COLO668 (cell line): ENCODE data around the gene MOCS3.

Experiments used
- DNase-seq: peaks from one replicate; lab custom pipeline; 2025; ENCODE audit not compliant: unreplicated experiment; lab: John Stamatoyannopoulos, UW

The MOCS3 gene, protein sequence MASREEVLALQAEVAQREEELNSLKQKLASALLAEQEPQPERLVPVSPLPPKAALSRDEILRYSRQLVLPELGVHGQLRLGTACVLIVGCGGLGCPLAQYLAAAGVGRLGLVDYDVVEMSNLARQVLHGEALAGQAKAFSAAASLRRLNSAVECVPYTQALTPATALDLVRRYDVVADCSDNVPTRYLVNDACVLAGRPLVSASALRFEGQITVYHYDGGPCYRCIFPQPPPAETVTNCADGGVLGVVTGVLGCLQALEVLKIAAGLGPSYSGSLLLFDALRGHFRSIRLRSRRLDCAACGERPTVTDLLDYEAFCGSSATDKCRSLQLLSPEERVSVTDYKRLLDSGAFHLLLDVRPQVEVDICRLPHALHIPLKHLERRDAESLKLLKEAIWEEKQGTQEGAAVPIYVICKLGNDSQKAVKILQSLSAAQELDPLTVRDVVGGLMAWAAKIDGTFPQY

DNA sequence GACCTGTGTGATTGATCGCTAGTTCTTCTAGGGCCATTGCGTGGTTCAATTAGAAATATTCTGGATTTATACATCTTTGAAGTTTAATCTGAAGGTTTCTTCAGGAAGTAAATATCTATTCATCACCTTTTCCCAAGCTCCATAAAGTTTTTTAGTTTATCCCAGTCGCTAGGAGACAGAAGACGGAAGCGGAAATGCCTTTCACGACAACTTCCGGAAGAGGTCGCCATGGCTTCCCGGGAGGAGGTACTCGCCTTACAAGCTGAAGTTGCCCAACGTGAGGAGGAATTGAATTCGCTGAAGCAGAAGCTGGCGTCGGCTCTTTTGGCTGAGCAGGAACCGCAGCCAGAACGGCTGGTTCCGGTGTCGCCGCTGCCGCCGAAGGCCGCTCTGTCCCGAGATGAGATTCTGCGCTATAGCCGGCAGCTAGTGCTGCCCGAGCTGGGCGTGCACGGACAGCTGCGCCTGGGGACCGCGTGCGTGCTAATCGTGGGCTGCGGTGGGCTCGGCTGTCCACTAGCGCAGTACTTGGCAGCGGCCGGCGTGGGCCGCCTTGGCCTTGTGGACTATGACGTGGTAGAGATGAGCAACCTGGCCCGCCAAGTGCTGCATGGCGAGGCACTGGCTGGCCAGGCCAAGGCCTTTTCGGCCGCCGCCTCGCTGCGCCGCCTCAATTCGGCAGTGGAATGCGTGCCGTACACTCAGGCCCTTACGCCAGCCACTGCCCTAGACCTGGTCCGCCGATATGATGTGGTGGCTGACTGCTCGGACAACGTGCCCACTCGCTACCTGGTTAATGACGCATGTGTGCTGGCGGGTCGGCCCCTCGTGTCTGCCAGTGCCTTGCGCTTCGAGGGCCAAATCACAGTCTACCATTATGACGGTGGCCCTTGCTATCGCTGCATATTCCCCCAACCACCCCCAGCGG, at the start of gene MOCS3:
MOCS3 (plus strand) TSS at position 204 of the 928 bp plus-strand sequence; CDS start at position 229, 25 bp downstream.
- peak; percentile 89 for DNase-seq

DNA sequence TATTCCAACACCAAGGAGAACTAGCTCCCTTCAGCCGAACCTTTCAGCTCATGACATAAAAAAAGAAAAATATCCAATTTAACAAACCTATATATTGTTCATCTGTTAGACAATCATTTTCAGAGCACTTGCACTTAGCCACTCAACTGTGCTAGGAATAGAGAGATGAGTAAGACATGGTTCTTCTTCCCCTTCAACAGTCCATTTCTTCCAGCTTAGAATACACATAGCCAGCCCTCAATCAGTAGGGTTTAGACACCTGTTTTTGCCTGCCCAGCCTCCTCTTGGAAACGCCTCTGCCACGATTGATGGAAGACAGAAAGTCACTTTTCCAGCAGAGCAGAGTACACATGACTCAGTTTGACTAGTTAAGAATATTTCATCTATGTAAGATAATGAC, 49.2 kb upstream of the MOCS3 start:
- DNase-seq: no peak

DNA sequence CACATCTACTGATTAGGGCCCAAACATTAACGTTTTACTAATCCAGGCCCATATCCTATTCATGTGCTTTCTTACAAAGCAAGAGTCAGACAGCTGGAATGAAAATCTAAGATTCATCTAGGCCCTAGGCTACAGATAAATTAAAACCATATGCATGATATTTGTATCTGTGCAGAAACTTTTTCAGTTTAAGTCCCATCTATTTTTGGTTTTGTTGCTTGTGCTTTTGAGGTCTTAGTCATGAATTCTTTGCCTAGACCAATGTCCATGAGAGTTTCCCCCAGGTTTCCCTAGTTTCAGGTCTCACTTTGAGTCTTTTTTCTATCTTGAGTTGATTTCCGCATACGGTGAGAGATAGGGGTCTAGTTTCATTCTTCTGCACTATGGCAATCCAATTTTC, 47.6 kb upstream of the MOCS3 start:
- no peak for DNase-seq

DNA sequence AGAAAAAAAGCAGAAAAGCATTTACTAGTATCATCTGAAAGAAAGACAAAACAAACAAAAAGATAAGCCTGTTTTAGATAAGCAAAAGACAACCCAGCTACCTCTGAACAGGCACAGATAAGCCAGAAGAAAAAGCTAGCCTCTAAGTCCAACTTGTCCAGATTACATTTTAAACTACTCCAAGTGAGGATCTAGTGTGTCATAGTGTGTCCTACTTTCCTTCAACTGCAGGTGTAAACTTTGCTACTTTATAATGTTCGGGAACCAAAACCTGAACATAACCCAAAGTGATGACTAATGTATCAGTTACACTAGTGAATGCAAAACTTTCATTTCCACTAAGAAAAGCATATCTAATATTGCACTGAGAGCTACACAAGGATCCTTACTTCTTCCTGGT, 46.9 kb upstream of the MOCS3 start:
- DNase-seq: no peak

DNA sequence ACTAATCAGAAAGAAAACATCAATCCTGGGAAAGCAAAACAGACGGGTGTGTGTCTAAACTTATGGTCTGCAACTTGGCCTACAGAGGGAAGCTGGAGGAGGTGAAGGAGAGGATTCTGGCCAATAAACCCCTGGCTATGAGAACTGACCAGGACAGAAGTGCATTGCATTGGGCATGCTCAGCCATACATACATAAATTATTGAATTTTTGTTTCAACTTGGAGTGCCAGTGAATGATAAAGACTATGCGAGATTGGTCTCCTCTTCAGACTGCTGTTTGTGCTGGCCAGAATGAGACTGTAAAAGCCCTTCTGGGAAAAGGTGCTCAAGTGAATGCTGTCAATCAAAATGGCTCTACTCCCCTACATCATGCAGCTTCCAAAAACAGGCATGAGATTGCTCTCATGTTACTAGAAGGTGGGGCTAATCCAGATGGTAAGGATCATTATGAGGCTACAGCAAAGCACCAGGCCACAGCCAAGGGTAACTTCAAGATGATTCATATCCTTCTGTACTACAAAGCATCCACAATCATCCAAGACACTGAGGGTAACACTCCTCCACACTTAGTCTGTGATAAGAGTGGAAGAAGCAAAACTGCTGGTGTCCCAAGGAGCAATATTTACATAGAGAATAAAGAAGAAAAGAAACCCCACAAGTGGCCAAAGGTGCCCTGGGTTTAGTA, 44.8 kb upstream of the MOCS3 start:
- no peak for DNase-seq

DNA sequence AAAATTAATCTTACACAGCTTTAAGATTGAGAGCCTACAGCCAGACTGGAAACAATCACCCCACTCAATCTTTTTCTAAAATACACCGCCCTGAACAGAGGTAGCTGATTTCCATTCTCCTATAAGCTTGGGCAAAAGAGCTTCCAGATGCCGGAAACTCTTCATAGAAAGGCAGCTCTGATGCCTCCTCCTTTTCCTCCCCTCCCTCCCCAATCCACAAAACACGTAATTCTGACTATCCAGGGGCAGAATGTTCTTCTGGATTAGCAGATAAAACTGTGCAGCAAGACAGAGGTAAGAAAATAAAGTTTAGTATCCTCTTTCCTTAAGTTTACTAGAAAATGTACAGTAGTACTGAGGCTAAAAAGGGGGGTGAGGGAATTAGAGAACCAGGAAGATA, 43.2 kb upstream of the MOCS3 start:
- DNase-seq: no peak

DNA sequence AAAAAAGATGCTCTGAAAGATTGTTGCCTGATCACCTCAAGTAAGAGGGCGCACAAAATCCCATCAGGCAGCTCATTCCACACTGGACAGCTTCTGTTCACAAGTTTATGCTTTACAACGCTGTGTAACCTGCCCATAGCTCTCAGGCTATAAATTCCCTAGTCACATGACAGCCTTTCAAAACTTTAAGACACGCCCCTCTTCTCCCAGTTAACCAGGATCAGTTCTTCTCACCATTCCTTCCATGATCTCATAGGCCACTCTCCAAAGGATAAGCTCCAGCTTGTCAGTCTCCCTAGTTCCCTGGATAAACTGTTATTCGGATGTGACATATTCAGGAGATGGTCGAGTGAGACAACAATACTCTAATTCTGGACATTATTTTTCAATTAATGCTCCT, 42.4 kb upstream of the MOCS3 start:
- no peak for DNase-seq

DNA sequence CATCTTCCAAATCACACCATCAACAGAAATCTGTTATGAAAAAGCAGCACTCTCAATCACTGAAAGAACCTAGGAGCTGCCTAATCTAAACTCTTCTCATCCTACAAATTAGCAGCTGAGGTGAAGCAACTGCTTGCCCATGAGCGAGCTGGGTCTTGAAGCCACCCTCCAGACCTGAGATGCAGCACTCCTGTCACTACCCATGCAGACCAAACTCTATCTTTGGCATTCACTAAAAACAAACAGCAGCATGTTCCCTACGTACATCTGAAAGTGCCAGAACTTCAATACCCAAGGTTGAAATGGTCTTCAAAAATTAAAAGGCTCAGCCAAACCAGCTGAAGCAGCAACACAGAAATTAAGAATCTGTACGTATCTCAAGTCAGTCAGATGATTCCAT, 41.7 kb upstream of the MOCS3 start:
- DNase-seq: no peak

DNA sequence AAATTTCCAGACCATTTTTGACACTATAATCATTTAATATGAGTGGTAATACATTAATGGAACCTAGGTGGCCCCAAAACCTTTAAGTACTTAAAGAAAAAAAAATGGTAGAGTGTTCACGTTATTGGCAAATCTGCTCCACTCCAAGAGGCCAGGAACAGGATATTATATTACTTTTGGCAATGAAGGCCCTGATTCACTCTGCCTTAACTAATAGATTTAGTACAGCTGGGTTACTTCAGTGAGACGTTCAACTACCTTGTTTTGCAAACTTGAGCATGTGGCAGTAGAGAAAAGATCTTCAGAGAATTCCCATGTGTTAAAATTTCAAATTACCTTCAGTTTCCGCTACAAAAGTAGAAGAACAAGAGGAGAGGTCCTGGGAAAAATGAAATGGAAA, 40.2 kb upstream of the MOCS3 start:
- DNase-seq: no peak

DNA sequence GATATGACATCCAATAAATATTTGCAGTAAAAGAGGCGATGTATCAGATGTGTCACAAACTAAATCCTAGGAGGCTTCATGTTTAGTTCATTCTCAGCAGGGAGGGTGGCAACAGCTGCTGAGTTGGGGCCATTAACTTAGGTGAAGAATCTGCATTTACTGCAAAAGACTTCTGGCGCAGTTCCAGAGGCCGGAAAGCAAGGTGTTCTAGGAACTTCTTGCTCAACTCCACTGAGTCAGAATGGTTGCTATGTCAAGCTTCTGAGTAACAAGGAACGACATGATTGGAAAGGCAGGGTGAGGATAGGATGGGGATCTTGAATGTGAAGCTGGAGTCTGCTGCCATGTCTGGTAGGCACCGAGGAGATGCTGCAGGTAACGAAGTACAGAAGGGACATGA, 39.1 kb upstream of the MOCS3 start:
- no peak for DNase-seq

DNA sequence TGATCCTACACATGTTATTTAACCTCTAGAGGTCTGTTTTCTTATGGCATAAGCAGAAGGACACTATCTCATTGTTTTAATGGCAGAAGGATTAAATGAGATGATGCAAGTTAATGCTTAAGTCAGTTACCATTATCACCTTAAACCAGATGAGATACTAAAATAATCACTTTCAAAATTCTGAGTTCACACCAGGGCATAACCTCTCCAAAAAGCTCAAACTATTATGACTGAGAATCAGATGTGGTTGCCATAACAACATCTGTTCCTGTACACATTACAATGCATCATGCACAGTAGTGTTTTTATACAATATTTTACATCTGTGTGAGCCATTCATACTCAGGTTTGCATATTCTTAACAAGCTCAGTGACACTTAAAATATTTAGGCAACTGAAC, 37.6 kb upstream of the MOCS3 start:
- no peak for DNase-seq

DNA sequence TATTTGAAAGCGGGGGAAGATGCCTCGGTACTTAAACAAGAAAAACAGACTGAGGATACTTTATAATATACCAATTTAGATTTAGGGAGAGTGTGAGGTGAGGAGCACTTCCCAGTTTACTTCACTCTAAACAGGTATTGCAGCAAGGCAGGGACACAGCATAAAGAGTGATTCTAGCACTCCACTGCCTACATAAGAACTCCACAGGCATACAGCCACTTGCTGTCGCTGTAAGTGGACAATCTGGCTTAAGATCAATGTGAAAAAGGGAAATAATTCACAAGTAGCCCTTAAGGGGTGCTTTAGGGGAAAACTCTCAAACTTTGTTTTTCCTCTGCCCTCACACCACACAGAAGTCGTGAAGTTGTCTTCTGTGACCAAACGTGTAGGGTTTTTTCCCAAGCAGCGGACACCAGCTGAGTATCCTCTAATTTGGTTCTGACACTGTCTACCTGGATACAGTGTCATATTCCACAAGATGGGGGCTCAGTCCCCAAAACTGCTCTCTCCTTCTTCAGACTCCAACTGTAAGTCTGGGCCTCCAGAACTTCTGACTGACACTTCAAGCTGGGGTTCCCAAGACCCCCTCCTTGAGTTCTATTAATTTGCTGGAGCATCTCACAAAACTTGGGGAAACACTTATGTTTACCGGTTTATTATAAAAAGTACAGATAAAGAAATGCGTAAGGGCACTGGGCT, 36.7 kb upstream of the MOCS3 start:
- DNase-seq: no peak

DNA sequence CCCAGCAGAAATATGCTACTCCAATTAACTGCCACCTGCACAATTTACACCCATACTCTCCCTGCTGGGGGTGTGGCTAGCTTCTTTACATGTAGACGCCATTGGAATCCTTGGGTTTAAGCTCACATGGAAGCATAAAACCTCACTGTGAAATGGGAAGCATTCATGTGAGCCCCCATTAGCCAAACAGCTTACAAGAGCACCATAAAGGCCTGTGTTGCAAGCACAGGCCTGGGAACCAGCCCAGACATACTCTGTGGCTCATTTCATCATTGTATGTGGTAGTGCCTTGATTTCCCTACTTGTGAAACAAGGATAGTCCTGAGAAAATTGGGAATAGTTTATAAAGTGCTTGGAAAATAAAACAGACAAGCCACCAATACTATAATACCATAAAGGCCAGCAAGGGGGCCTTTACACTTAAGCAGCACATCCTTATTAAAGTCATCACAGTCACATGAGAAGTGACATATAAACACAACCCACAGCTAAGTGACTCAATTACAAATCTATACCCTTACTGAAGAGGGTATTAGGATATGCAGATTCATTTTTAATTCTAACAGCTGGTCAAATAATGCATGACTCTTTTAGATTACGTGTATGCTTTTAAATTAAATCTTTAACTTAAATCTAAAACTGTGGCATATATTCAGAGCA, 34.2 kb upstream of the MOCS3 start:
- no peak for DNase-seq

DNA sequence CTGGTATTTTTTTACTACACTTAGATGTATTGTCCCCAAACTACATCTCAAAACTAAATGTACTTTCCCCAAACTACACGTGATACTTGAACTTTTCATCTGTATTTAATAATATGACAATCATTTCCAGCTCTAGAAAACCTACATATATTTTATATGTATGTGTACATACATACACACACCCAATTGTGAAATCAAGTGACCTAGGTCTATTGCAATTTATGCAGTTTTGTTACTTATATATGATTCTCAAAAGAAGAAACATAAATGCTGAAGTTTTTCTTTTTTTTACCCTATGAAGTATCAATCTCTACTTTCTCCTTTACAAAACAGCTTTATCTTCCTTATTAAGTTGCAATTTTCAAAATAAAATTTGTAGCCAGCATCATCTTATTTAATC, 32.1 kb upstream of the MOCS3 start:
- no peak for DNase-seq

DNA sequence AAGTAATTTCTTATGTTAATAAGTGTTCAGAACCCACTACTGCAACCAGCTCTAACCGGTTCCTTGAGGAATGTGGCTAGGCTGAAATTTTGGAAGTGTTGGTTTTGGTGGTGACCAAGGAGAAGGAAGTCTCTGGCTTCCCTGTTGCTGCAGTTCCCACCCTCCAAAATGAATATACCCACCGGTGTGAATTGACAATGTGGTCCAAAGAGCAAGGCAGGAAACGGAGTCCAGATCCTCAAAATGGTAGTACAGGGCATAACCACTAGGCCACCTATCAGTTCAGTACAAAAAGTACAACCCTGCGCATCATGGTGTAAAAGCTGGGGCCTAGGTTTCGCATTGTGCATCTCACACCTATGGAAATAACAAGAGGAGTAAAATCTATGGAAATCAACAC, 30.1 kb upstream of the MOCS3 start:
- DNase-seq: no peak

DNA sequence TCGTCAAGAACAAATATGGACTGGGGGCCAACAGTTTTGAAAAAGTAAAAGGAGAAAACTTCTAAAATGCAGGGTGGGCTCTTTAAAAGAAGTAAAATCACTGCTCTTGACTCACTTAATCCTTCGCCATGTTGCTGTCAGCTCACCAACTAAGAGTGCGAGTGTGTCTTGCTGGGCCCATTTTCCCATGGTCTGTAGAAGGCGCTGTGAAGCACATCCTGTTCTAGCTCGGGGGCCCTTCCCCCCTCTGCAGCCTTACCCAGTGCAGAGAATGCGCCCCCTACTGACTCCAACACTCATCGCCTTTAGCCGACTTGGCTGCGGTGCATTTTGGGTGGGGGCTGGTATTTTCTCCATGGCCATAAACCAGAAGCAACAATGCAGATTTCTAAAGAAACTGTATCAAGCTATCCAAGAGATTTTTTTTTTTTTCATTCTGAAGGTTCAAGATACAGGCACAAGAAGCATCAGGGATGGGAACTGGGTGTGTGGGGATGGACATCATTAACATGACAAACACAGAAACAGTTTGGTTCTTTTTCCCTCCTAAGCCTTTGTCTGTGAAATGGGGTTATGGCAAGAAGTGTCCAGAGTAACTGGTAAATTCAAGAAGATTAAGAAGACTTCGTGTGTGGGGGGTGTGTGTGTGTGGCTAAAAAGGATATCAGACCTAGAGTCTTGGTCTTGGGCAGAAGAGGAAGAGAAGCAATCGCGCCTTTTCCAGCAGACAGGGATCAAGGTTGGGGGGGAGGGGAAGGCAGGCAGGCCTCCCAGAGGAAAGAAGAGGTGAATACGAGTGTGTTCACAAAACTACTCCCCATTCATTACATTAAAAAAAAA, 29.1 kb upstream of the MOCS3 start:
- peak; percentile 89 for DNase-seq

DNA sequence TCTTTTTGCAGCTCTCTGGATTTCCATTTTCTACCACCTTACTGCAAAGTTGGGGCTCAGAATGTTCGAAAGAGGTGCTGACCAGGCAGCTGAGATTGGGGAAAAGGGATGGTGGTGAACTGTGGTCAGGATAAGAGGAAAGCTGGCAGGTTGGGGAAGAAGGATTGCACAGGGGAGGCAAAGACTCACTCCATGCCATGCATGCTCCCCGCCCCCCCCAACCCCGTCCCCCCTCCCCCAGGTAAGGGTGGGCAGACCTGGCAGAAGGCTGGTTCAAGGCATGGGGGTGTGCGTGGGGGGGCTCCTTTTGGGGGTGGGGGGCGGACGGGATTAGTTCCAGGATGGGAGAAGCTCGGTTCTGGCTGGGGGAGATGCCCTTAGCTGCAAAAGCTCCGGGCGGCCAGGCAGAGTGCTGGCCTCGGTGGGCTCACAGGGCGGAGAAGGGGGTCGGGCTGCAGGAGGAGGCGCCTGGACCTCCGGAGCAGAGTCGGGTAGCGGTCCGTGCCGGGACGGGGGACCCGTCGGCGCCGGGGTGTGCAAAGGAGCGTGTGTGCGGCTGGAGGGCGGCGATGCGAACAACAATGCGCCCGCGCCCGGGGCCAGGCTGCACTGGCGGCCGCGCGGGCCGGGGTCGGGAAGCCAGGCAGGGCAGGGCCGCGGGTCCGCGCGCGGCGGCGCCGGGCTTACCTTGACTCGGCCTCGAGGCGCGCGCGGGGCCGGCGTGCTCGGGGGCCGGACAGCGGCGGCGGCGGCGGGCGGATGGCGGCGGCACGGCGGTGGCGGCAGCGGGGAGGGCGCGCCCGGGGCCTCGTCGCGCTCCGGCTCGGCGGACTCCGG, 28.3 kb upstream of the MOCS3 start:
- peak; percentile 69 for DNase-seq

DNA sequence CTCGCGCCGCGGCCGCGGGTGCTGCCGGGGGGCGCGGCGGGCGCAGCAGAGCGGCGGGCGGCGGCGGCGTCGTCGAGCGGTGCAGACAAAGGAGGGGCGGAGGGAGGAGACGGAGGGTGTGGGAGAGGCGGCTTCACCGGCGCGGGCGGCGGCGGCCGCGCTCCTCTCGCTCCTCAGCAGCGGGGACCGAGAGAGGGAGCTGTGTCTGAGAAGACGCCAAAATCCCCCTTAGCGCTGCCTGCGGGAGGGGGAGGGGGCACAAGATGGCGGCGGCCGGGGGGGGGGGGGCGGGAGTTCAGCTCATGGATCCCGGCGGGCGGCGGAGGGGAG, 27.7 kb upstream of the MOCS3 start:
- no peak for DNase-seq
